ENCODE results near the gene F11R.
"Not testable (repeated sequence)": the region's sequence is repeated elsewhere in the genome, so short reads cannot be mapped to it uniquely, and the experiment has no call there.

F11R gene

DNA sequence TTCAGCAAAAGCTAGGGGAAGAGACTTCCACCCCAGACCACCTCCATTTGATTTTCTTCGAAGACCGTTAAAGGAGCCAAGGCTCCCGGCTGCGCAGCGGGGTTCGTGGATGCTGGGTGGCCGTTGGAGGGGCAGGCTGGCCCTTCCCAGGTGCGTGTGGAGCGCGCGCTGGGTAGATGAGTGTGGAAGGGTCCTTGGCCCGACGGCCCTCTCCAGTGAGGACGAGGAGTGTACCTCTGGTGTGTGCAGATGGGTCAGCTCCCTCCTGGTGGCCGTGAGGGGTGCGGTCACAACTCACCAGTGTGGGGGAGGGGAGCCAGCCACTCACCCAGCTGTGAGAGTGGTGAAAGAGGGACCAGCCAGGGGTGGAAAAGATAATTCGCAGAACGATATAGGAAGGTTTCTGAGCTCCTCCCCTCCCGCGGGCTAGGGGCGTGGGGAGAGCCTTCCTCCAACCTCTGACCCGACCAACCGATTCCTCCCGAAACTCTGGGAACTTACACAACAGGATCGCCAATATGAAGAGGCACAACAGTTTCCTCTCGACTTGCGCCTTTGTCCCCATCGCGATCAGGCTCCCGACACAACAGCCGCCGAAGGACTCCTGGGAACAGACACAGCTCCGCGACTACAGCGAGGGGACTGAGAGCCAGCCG is at the start of gene F11R:
F11R (minus strand) TSS at position 644 of the 656 bp plus-strand sequence; CDS start at position 565, 79 bp downstream.
- DNase-seq, result peak; percentile 67

DNA sequence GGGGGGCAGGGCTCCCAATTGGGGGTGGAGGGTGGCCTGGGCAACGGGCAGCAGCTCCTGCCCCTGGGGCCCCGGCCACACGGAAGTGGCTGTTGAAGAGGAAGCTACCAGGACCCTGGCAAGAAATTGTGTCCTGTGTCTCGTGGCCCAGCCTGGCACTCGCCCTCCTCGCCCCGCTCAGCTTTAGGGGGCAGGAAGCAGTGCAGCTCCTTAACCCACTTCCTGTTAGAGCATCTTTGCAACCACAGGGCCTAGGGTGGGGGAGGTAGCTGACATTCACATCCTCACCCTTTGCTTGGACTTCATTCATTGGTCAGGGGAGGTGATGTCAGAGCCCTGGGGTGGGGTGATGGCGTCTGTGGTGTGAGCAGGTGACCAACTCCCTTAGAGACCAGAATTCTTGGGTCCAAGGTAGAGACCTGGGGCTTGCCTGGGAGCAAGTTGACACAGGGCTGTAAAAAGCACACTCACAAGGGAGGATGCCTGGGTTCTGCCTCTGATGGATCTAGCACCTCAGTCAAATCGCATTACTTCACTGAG is 48.8 kb upstream of the F11R start, which contains the start of gene ARHGAP30:
ARHGAP30 (minus strand) TSS at position 161 of the 540 bp plus-strand sequence. CDS start 267 bp downstream, outside the sequence.
- DNase-seq, result no peak

DNA sequence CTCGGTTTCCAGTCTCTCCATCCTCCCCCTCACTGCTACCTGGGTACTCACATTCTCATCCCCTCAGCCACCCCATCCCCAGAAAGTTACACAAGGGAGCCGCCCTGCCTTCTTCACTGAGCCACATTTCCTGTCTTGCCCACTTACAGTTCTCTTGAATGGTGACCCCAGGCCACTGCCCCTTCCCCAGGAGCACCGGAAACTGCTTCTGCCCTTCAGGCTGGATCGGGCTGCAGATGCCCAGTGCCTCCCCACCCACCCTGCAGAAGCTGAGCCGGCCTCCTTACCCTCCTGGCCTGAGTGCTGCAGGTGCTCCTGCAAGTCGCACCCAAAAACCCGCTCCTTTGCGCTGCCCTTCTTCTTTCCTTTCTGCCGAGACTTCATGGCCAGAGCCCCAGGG is 48.3 kb upstream of the F11R start:
- DNase-seq, result no peak

DNA sequence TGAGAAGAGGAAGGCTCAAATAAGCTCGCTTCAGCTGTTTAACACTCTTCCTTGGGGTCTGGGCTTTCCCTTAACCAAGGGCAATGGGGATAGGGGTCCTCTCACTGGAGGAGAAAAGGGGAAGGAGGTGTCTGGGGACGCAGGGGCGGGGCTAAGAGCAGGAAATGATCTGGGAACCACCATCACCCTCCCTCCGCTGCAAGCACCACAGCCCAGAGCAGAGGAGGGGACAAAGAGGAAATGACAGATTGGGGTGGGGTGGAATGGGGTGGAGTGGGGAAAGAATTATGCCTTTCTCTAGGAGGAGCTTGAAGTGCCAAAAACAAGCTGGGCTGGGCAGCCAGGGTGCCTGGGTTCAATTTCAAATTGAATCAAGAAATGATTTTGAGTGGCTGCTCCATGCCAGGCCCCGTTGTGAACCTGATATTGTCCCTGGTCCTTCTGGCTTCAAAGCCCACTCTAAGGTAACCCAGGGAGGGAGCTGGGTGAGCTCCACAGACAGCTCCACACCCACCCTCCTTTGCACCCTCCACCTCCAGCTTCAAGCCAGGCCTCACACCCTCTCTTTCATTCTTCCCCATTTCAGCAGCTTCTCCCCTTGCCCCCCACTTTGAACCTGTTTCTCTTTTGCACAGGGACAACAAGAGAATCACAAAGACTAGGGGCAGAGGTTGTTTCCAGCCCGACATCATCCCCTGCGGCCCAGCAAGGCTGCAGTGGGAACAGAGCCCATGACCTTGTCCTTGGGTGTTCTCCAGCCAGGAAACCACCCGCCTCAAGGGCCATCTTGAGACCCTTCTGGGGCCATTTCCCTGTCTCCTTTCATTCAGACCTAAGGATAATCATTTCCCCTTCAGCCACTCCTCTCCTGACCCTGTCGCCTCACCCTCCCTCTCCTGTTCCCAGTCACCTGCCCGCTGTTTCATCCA is 47.6 kb upstream of the F11R start:
- no peak for DNase-seq

DNA sequence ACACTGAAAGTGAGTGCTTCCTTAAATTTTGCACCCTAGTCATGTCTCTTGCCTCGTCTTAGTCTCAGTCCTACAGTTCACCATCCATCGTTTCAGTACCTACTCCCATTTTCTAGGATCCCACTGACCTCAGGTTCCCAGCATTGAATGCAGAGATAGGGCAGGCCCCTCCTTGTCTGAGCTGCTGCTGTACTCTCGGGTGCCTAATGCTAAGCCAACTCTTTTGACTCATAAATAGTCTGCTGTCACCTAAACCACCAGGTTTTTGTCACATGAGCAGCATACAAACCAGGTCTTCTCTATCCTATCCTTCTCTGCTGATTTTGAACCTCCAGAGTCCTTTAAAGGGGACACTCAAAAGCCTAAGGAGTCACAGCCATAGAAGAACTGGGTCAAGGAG is 45.7 kb upstream of the F11R start:
- DNase-seq, result no peak

DNA sequence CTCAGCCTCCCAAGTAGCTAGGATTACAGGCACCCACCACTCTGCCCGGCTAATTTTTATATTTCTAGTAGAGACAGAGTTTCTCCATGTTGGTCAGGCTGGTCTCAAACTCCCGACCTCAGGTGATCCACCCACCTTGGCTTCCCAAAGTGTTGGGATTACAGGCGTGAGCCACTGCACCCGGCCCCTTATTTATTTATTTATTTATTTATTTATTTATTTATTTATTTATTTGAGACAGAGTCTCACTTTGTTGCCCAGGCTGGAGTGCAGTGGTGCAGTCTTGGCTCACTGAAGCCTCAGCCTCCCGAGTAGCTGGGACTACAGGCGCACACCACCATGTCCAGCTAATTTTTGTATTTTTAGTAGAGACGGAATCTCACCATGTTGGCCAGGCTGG is 44.7 kb upstream of the F11R start:
- not testable (repeated sequence) for DNase-seq

DNA sequence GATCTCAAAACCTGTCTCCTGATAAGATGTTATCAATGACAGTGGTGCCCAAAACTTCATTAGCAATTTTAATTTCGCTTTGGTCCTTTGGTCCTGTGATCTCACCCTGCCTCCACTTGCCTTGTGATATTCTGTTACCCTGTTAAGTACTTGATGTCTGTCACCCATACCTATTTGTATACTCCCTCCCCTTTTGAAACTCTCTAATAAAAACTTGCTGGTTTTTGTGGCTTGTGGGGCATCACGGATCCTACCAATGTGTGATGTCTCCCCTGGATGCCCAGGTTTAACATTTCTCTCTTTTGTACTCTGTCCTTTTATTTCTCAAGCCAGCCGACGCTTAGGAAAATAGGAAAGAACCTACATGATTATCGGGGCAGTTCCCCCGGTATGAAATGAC is 43.0 kb upstream of the F11R start:
- not testable (repeated sequence) for DNase-seq

DNA sequence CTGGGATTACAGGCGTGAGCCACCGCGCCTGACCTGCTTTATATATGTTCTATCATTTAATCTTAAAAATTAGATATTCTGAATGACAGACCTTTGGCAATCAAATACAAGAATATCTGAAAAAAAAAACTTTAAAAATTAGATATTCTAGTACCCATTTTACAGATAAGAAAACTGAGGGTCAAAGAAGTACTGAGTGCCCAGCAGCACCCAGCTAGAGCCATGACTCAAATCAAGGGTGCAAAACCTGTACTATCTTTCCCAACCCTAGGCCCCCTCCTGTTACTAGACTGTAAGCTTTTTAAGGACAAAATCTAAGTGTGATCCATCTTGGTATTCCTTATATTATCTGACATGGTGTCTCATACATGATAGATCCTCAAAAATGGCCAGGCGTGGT is 40.5 kb upstream of the F11R start:
- no peak for DNase-seq

DNA sequence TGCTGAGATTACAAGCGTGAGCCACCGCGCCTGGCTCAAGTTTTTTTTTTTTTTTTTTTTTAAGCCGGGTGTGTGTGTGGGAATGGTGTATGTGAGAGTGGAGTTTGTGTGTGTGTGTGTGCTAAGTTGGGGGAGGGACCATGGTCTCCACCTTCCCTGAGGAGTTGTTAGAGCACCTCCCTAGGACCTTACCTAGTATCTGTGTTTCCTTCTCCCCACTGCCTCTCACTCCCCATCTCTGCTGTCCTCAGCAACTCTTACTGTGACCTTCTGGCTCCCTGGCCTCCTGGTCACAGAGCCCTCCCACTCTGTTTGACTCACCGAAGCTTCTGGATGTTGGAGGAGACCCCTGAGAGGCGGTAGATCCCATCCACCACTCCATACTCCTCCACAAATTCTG is 38.3 kb upstream of the F11R start:
- no peak for DNase-seq

DNA sequence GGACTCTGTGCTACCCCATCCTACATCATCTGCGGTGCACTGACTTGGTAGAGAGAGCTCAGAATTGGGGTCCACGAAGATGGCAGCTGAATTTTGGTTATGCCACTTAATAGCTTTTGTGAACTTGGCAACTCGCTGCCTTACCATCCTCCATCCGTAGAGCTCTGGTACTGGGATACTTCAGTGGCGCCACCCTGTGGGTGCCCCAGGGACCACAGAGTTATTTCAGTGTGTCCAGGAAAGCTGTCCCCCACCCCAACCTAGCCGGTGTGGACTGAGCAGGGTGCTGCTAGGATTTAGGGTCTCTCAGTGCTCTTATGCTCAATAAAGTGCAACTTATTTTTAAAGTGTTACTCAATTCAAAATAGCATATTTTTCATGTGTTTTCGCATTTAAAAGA is 33.9 kb upstream of the F11R start:
- DNase-seq, result no peak

DNA sequence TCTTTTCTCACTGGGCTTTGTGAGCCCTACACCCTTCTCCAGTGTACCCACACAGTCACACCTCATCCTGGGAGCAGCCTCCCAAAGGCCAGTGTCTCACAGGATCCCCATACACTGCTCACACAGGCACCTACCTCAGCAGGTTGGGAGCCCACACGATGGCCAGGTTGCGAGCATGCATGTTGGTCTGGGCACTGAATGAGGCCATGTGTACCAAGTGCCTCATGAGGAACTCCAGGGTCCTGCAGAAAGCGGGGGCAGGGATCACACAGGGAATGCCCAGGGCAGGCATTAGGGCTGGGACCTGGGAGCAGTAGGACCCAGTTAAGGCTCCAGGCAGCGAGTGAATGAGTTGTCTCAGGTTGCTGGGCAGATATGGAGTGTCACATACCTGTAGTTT is 33.3 kb upstream of the F11R start:
- no peak for DNase-seq

DNA sequence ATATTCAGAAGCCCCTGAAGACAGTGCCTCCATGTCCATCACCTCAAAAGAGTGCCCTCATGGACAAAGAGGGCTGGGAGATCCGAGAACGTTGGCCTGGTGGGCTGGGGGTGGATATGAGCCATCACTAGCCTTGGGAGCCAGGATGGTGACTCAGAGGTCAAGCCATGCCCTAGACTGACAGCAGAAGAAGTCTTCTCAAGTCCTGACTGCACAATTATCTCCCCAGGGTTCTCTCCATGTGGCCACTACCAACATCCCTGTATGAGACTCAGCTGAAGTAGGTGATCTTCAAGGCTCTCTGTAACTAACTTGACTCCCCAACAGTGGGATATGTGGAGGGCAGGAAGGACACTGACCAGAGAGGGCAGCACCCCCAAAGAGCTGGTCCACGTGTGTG is 31.9 kb upstream of the F11R start:
- DNase-seq, result no peak

DNA sequence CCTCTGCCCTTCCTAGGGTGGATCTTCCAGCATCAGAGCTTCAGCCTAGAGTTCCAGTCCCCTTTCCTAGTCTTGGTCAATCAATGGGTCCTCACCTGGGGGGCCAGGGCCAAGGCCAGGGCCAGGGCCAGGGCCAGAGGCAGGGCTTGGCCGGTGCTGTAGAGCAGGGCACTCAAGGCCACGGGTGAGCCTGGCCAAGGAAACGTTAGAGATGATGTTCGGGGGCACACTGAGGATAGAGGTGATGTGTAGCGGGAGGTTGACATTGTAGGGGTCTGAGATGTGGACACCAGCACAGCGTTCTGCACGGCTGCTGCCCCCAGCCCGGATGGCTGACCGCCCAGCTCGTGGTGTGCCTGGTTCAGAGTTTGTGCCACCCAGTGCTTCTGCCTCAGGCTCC is 30.3 kb upstream of the F11R start:
- DNase-seq, result no peak

DNA sequence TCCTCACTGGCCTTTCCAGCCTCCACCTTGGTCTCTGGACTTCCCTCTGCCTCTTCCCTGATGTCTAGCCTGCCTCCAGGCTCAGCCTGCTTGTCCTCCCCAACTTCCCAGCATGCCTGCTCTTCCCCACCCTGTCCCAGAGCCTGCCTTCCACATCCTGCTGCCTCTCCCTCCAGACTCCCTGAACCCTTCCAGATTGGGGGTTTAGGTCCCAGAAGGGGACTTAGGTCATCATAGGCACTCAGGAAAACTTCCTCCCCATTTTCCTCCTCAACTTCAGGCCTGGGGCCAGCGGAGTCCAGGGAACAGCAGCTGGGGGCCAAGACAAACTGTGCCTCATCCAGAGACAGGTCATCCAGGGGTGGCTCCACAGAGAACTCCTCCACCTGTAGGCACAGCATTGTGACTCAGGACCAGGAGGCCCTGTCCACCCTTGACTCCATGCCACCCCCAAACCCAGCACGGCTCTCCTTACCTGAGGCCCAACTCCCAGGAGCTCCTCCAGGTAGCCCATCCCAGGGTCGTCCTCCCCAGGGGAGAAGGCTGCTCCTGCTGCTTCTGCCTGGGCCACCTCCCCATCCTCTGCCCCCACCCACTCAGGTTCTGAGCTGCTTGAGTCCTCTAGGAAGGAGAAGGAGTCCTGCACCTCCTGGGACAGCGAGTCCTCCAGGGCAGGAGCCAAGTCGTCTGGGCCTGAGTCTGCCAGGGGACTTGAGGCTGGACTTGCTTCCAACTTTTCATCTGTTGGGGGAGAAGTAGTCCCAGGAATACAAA is 28.2 kb upstream of the F11R start:
- DNase-seq, result no peak

DNA sequence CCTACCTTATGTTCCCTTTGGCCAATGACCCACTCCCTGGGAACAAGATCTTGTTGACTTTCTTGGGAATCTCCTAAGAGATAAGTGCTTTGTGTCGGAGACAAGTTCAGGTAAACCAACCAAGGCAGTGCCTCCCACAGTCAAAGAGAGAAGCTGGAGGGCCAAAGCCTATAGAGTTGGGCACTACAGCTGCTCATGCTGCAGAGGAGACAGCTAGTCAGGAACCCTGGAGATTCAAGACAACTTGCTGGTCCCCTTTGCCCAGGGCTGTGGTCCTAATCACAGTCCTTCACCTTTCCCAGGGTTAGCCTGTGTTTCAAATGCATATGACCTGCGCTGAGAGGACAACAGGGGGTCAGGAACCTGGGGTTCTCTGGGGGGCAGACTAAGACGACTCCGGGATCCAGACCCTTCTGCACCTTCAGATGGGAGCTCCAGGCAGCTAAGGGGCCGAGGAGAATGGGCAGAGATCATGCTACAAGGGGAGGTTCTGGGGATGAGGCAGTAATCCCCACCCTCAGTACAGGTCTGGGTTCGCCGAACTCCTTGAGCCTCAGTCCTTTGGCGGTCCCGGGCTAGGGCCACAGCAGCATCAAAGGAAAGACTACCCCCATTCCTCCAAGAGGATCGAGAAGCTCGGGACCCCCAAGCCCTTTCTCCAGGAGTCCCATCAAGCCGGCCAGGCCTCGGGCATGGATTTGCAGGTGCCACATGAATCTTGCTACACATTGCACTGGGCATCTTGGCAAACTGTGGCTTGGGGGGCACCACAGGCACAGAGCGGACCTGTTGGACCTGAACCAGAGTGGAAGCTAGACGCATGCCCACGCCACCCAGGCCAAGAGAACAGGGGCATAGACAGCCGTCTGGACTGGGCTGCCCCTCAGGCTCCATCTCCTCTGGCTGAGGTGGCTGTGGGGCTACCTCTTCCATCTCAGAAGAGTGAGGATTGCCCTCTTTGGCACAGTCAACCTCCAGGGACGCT is 26.8 kb upstream of the F11R start:
- no peak for DNase-seq

DNA sequence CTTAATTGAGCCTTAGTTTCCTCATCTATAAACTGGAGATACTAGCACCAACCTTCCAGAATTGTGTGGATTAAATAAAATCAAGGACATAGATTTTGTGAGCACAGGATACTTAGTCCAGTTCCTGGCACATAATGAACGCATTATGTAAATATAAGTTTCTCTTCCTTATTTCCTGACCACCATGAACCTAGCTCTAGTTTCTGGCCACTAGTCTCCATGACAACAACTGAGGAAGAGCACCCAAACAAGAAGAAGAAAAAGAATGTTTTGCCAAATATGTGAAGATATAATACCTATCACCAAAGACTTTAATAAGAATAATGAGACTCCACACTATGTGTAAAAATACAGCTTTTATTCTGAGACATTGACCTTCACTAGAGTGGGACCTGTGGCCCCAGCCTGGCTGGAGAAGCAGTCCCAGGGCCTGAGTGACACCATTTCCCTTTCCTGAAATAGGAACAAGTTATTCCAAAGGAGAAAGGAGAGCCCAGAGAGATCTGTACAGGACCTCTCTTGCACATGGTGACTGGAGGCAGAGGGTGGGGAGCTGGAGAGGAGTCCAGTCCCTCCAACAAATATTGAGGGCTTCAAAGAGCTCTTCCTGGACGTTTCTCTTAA is 25.8 kb upstream of the F11R start:
- DNase-seq, result peak; percentile 21

DNA sequence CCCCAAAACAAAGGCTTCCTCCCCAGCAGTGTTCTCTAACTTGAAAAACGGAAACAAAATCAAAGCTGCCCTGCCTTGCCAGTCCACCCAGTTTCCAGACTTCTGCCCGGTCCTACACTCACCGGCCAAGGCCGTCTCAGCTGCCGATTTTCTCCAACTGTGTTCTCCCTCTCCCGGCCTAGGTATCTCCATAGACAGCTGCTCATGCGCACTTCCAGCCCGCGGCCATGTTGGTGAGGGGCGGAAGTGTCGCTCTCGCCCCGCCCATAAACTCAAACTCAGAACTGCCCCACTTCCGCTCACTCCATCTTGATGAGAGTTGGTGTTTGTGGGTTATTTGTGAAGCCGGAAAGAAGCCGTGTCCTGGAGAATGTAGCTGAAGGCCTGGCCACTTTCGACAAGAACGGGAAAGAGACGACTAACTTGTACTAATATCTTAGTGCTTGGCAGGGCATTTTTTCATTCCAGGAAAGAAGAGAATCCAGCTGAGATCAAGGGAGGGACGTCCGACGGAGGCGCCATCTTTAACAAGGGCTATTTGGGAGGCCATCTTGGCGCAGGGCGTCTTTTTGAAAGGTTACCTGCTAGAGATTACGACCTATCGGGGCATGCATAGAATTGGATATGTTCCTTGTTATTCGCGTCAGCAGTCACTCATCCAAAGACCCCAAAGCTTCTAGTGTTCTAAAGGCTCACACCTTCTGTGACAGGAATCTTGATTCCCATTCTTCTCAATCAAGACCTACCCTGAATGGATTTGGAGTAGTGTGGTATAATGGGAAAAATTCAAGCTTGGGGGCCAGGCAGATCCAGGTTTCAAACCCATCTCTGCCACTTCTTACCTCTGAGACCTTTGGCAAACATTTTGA is 25.0 kb upstream of the F11R start, which contains the start of gene USF1:
USF1 (minus strand) TSS at position 242 of the 869 bp plus-strand sequence. CDS start 2,702 bp downstream, outside the sequence.
- DNase-seq, result peak; percentile 88

DNA sequence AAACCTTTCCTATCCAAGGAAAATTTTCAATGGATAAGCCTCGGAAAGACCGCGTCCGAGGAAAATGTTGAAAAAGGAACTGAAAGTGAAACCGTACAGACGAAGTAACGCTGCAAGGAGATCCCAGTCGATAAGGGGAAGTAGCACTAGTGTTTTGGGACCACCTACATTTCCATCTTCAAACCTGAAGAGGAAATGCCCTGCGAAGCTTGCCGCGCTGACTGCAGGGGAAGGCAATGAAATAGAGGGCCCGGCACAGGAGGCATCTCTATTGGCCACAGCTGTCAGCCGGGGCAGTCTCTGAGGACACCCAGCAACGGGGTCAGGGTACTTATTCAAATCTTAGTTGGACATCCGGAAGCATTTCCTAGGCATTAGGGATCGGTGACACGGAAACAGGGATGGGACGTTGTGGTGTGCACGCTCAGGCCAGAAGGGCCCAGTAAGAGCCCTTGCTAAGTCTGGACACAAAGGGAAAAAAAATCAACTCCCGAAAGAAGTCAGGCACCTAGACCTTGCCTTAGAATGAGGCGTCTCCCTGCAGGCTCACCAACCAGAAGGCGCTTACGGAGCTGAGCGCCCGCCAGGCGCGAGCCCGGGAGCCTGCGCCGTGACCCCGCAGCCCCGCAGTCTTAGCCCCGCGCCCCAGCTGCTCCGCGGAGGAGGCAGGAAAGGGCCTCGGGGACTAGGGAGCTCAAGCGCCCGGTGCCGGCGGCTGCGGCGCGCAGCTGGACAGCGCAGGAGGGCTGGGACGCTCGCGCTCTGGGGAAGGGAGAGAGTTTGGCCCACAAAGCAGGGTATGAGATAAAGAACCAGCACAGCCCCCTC is 24.2 kb upstream of the F11R start:
- peak; percentile 58 for DNase-seq

DNA sequence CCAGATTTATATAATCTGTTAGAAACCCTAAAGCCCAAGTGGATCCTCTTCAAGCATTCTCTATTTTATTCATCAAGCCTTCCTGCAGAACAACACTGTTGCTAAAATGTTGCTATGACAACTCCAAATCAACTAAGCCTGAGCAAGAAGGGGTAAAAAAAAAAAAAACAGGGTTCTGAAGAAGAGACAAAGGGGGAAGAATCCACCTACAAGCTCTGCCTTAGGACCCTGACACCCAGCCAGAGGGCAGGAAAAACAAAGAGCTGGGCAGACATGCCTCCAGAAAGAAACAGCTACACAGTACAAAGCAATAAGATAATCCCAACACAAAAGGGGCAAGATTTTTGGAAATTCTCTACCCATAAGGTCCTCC is 23.6 kb upstream of the F11R start:
- no peak for DNase-seq

Measured in NCI-H2029 (cell line).